Endodermal cell (in vitro differentiated cells): ENCODE results near the gene IQUB. TPM values are rescaled to one million over a fixed set of nuclear protein-coding genes. Genes with fewer than 3 reads are reported as not detected.

Source experiments
- DNase-seq: peaks from one replicate; pipeline ENCODE4 v3.0.0-alpha.2; 2017
- H3K27ac ChIP-seq: 2 replicates; pipeline ENCODE4 v1.5.1; 2013; ENCODE audit warnings: mild to moderate bottlenecking, low read depth, low read length, moderate library complexity
- H3K27me3 ChIP-seq: 2 replicates; pipeline ENCODE4 v1.6.1; 2013; ENCODE audit warnings: mild to moderate bottlenecking, low read length, moderate library complexity; ENCODE audit not compliant: insufficient read depth, control insufficient read depth, poor library complexity, severe bottlenecking
- H3K36me3 ChIP-seq: 2 replicates; pipeline ENCODE4 v1.7.0; 2013; ENCODE audit warnings: mild to moderate bottlenecking, low read length, moderate library complexity; ENCODE audit not compliant: control insufficient read depth, insufficient read depth
- H3K4me1 ChIP-seq: one replicate; pipeline ENCODE4 v1.7.0; 2013; ENCODE audit warnings: low read length; ENCODE audit not compliant: control insufficient read depth, insufficient read depth
- H3K4me3 ChIP-seq: 2 replicates; pipeline ENCODE4 v1.5.1; 2013; ENCODE audit warnings: mild to moderate bottlenecking, low read length, moderate library complexity
- H3K9ac ChIP-seq: 2 replicates; pipeline ENCODE4 v1.6.1; 2013; ENCODE audit warnings: mild to moderate bottlenecking, low read length, moderate library complexity; ENCODE audit not compliant: poor library complexity, severe bottlenecking; ENCODE audit errors: extremely low read depth
- H3K9me3 ChIP-seq: 2 replicates; pipeline ENCODE4 v1.6.1; 2013; ENCODE audit warnings: mild to moderate bottlenecking, low read length, moderate library complexity; ENCODE audit not compliant: control insufficient read depth
- H3K27ac Mint-ChIP-seq: 2 replicates; pipeline ENCODE4 v1.8.0; 2020; ENCODE audit warnings: mixed read lengths
- H3K27me3 Mint-ChIP-seq: 2 replicates; pipeline ENCODE4 v1.8.0; 2021; ENCODE audit warnings: mild to moderate bottlenecking, mixed read lengths; ENCODE audit not compliant: insufficient read depth
- H3K36me3 Mint-ChIP-seq: 2 replicates; pipeline ENCODE4 v1.8.0; 2020; ENCODE audit warnings: low read depth, mixed read lengths
- H3K4me1 Mint-ChIP-seq: 2 replicates; pipeline ENCODE4 v1.8.0; 2020; ENCODE audit warnings: mixed read lengths
- H3K4me3 Mint-ChIP-seq: 2 replicates; pipeline ENCODE4 v1.8.0; 2020; ENCODE audit warnings: mild to moderate bottlenecking, moderate library complexity, mixed read lengths
- H3K9me3 Mint-ChIP-seq: 2 replicates; pipeline ENCODE4 v1.8.0; 2020; ENCODE audit warnings: mild to moderate bottlenecking, mixed read lengths
- CTCF ChIP-seq: fragments of 200-600 bp; sonication (generic); conservative IDR thresholded peaks from 2 replicates; pipeline ENCODE4 v1.5.0; 2021; ENCODE audit warnings: antibody characterized with exemption, mild to moderate bottlenecking
- WGBS, 2 experiments: methylation state at CpG; one replicate each; pipeline versions ENCODE4 v1.1.5 to v1.1.7; 2013; ENCODE audit warnings: missing lambda C conversion rate in 2 of 2, mixed read lengths in 1 of 2; ENCODE audit not compliant: insufficient coverage in 1 of 2, insufficient read length in 1 of 2; 5-methylcytosine and 5-hydroxymethylcytosine counted together
- total RNA-seq, 2 donors: library from RNA; stranded (reverse); fragmentation: NEBNext Ultra II Directional in 1 of 2; extraction: Animal tissue kit (Norgen Biotek cat#: 25700) in 1 of 2; gene quantifications; 2 replicates in 1 of 2; 3 replicates in 1 of 2; pipeline ENCODE4 v1.2.1, GENCODE V29; 2021

IQUB gene
- total RNA-seq, 2 donors from 2014 or later = 0.88 to 2.1 TPM

- Mint-ChIP-seq H3K27me3 (no peaks in the 10 kb centered on the region), H3K4me1 (no peaks in the 10 kb centered on the region), H3K27ac (peak overlapping the region; percentile 6), H3K9me3 (peaks cover 1% of the 10 kb centered on the region), H3K36me3 (peaks cover 28% of the 10 kb centered on the region), H3K4me3 (no peak overlapping the region)
- no peak for DNase-seq
- Histone ChIP-seq H3K27me3 (no peaks in the 10 kb centered on the region), H3K4me3 (no peak overlapping the region), H3K4me1 (no peaks in the 10 kb centered on the region), H3K27ac (no peak overlapping the region), H3K9me3 (no peaks in the 10 kb centered on the region), H3K9ac (no peak overlapping the region), H3K36me3 (peaks cover 22% of the 10 kb centered on the region)
- WGBS, 2 experiments = 93% methylated on average over 1 of the region's 1 CpG; no CpG with 5 or more reads in 1 of the 2 experiments
- no peak for TF ChIP-seq CTCF
Measured at GRCh38 chr7:123548406-123548805, 14.0 kb upstream of the IQUB start.

- no peaks in the 10 kb centered on the region for H3K9me3 Mint-ChIP-seq
- WGBS, 2 experiments = 100% methylated on average over 1 of the region's 1 CpG
- no peak for TF ChIP-seq CTCF
- H3K4me1 Mint-ChIP-seq = no peaks in the 10 kb centered on the region
- peaks cover 3% of the 10 kb centered on the region for H3K36me3 ChIP-seq
- no peaks in the 10 kb centered on the region for H3K4me1 ChIP-seq
- H3K27me3 Mint-ChIP-seq = no peaks in the 10 kb centered on the region
- H3K27ac ChIP-seq = no peak overlapping the region
- no peaks in the 10 kb centered on the region for H3K36me3 Mint-ChIP-seq
- H3K27me3 ChIP-seq = no peaks in the 10 kb centered on the region
- no peak overlapping the region for H3K9ac ChIP-seq
- H3K9me3 ChIP-seq = no peaks in the 10 kb centered on the region
- H3K27ac Mint-ChIP-seq = no peak overlapping the region
- no peak overlapping the region for H3K4me3 Mint-ChIP-seq
- no peak overlapping the region for H3K4me3 ChIP-seq
- DNase-seq = no peak
Measured at GRCh38 chr7:123539871-123540270, 5.5 kb upstream of the IQUB start.

GRCh38 chr7:123538897-123539296 lies 4.5 kb upstream of the IQUB start:
- H3K27me3 ChIP-seq = peaks cover 1% of the 10 kb centered on the region
- peaks cover 3% of the 10 kb centered on the region for H3K36me3 ChIP-seq
- no peak overlapping the region for H3K27ac ChIP-seq
- H3K36me3 Mint-ChIP-seq = no peaks in the 10 kb centered on the region
- H3K27me3 Mint-ChIP-seq = peaks cover 5% of the 10 kb centered on the region
- H3K9me3 ChIP-seq = no peaks in the 10 kb centered on the region
- no CpG with 5 or more reads among the region's 1 CpG for WGBS, 2 experiments
- DNase-seq = no peak
- TF ChIP-seq CTCF = no peak
- H3K4me3 Mint-ChIP-seq = no peak overlapping the region
- H3K9ac ChIP-seq = no peak overlapping the region
- no peaks in the 10 kb centered on the region for H3K9me3 Mint-ChIP-seq
- H3K4me3 ChIP-seq = no peak overlapping the region
- H3K27ac Mint-ChIP-seq = no peak overlapping the region
- H3K4me1 Mint-ChIP-seq = peaks cover 2% of the 10 kb centered on the region
- H3K4me1 ChIP-seq = no peaks in the 10 kb centered on the region
